Measurements from ENCODE around the gene ETHE1.

The ETHE1 gene

DNA sequence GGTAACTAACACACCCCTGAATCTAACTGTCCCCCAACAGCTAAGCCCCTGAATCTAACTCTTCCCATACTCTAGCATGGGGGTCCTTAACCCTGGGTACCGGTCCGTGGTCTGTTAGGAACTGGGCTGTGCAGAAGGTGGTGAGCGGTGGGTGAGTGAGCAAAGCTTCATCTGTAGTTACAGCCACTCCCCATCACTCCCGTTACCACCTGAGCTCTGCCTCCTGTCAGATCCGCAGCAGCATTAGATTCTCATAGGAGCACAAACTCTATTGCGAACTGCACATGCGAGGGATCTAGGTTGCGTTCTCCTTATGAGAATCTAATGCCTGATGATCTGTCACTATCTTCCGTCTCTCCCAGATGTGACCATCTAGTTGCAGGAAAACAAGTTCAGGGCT, 16.3 kb downstream of the ETHE1 start:
- no peak for DNase-seq (ENCODE audit: low read depth)

DNA sequence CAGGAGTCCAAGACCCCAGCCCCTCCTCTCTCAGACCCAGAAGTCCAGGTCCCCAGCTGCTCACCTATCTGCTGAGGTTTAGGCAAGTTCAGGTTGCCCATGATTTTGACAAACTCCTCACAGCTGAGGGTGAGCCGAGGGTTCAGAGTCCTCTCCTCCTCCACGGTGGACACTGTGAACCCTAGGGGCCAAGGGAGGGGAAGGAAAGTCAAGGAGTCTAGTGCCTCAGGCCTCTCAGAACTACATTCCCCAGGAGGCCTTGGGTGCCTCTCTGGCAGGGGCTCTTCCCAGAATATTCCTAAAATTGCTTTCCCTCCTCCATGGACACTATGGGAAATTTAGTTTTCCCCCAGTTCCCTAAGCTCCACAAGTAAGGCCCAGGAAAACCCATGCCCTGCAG, 19.1 kb downstream of the ETHE1 start:
- TF ChIP-seq, protein P1, sequence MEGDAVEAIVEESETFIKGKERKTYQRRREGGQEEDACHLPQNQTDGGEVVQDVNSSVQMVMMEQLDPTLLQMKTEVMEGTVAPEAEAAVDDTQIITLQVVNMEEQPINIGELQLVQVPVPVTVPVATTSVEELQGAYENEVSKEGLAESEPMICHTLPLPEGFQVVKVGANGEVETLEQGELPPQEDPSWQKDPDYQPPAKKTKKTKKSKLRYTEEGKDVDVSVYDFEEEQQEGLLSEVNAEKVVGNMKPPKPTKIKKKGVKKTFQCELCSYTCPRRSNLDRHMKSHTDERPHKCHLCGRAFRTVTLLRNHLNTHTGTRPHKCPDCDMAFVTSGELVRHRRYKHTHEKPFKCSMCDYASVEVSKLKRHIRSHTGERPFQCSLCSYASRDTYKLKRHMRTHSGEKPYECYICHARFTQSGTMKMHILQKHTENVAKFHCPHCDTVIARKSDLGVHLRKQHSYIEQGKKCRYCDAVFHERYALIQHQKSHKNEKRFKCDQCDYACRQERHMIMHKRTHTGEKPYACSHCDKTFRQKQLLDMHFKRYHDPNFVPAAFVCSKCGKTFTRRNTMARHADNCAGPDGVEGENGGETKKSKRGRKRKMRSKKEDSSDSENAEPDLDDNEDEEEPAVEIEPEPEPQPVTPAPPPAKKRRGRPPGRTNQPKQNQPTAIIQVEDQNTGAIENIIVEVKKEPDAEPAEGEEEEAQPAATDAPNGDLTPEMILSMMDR (IDR thresholded peaks at IDR 0.05; ENCODE audit: control insufficient read depth, insufficient read depth, low read depth, low read length, missing control alignments), result no peak
- DNase-seq (ENCODE audit: low read depth), result no peak
- H3K4me3 ChIP-seq (ENCODE audit: control insufficient read depth, low read depth, low read length), result no peak overlapping the region

More for the DNA sequence above, 16.3 kb downstream of the ETHE1 start:
- H3K4me3 ChIP-seq (ENCODE audit: control insufficient read depth, low read depth, low read length), result no peak overlapping the region
- TF ChIP-seq, protein P1 (IDR thresholded peaks at IDR 0.05; ENCODE audit: control insufficient read depth, insufficient read depth, low read depth, low read length, missing control alignments), result no peak

GRCh38 chr19:43506629-43507028, 20.4 kb downstream of the ETHE1 start:
- DNase-seq (ENCODE audit: low read depth), result no peak
- TF ChIP-seq, protein P1 (IDR thresholded peaks at IDR 0.05; ENCODE audit: control insufficient read depth, insufficient read depth, low read depth, low read length, missing control alignments), result no peak
- H3K4me3 ChIP-seq (ENCODE audit: control insufficient read depth, low read depth, low read length), result no peak overlapping the region

DNA sequence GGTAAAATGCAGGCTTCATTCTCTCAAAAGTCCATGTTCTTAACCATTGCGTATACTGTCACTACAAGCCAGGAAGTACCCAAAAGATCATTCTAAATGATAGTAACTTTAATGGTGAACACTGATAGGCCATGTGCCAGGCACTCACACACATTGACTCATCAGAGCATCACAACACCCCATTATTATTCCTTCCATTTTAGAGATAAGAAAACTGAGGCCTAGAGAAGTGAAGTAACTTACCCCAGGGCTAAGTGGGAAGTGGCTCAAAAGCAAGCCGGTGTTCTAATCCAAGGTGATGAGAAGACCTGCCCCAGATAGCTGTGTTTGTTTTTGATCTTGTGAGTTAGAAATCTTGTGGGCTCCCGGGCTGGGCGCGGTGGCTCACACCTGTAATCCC, 21.1 kb downstream of the ETHE1 start:
- no peak for DNase-seq (ENCODE audit: low read depth)
- TF ChIP-seq, protein P1 (IDR thresholded peaks at IDR 0.05; ENCODE audit: control insufficient read depth, insufficient read depth, low read depth, low read length, missing control alignments), result no peak
- H3K4me3 ChIP-seq (ENCODE audit: control insufficient read depth, low read depth, low read length), result no peak overlapping the region

- no peak overlapping the region; the same call in 1 of the 2 replicates for H3K4me3 ChIP-seq (ENCODE audit: control insufficient read depth, low read depth, low read length)
- TF ChIP-seq, protein P1 (IDR thresholded peaks at IDR 0.05; ENCODE audit: control insufficient read depth, insufficient read depth, low read depth, low read length, missing control alignments), result no peak
- no peak for DNase-seq (ENCODE audit: low read depth)
These were observed 21.9 kb downstream of the ETHE1 start for GRCh38 chr19:43505186-43505456.

GRCh38 chr19:43504426-43505185, 22.4 kb downstream of the ETHE1 start, which contains the start of gene PHLDB3:
PHLDB3 (minus strand) TSS chr19:43504746; CDS start chr19:43504118, 628 bp downstream.
- TF ChIP-seq, protein P1 (IDR thresholded peaks at IDR 0.05; ENCODE audit: control insufficient read depth, insufficient read depth, low read depth, low read length, missing control alignments), result no peak
- DNase-seq (ENCODE audit: low read depth), result no peak
- H3K4me3 ChIP-seq (ENCODE audit: control insufficient read depth, low read depth, low read length), result peak within 1 kb of the TSS; percentile 62
